A204.1 (cell line): ENCODE data around the gene GEN1.

Experiments used
- FAIRE-seq: peaks from 2 replicates; lab custom pipeline; 2012; peaks lifted over from hg19 to GRCh38; lab: Jason Lieb, UNC

The GEN1 gene

GRCh38 chr2:17752892-17753802 is 791 bp upstream of the GEN1 start:
- no peak for FAIRE-seq

GRCh38 chr2:17754773-17755425 is 961 bp downstream of the GEN1 start:
- no peak for FAIRE-seq

DNA sequence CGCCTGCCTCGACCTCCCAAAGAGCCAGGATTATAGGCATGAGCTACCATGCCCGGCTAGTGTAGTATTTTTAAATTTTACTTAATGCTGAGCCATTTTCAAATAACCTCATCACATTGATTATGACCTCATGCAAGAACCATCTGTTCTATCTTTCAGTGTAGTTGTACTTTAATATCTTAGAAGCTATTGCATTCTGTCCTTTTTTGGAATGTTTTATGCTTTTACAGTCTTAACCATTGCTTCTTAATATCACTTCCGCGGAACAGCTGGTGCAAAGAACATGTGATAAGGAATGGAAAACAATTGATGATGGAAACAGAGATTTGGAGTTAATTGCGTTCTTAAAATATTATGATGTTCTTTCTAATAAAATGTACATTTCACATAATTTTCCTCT is 2.7 kb downstream of the GEN1 start:
- FAIRE-seq, result no peak

- FAIRE-seq, result no peak
Measured at GRCh38 chr2:17757321-17757720, 3.4 kb downstream of the GEN1 start.

DNA sequence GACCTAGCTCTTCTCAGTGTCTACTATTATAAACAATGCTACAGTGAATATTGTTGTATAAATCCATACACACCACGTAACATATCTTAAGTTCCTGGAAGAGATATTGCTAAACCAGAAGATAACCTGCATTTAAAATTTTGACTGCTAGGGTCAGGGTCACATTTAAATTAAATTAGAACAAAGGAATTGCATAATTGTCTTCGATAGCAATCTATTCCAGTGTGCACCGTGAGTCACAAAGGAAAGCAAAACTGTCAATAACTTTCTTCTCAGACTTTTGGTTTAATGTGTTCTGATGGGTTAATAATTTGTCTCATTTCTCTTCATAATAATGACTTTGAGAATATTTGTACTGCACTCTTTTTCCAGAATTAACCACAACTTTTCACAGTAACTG is 4.2 kb downstream of the GEN1 start:
- FAIRE-seq, result no peak

GRCh38 chr2:17759805-17760204 is 5.9 kb downstream of the GEN1 start:
- no peak for FAIRE-seq

- no peak for FAIRE-seq
Measured at GRCh38 chr2:17762451-17762850, 8.5 kb downstream of the GEN1 start.

- FAIRE-seq, result no peak
Measured at GRCh38 chr2:17763641-17764333, 9.8 kb downstream of the GEN1 start.

- no peak for FAIRE-seq
Measured at GRCh38 chr2:17765398-17765797, 11.5 kb downstream of the GEN1 start.

GRCh38 chr2:17768894-17769293 is 15.0 kb downstream of the GEN1 start:
- FAIRE-seq, result no peak

GRCh38 chr2:17771956-17772355 is 18.0 kb downstream of the GEN1 start:
- FAIRE-seq, result no peak

DNA sequence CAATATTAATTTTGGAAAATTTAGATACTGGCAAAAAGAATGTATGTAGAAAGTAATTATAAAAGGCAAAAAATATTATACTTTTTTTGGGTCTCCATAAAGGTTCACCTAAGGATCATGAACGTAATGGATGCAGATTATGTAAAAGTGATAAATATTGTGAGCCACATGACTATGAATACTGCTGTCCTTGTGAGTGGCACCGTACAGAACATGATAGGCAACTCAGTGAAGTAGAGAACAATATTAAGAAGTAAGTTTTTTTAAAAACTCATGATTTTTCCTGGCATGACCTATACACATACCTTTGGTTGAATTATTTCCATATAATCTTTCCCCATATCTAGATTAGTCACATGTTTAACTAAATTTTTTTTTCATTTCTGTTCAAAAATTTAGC is 18.6 kb downstream of the GEN1 start:
- FAIRE-seq, result no peak

- no peak for FAIRE-seq
Measured at GRCh38 chr2:17780546-17780945, 26.6 kb downstream of the GEN1 start.

DNA sequence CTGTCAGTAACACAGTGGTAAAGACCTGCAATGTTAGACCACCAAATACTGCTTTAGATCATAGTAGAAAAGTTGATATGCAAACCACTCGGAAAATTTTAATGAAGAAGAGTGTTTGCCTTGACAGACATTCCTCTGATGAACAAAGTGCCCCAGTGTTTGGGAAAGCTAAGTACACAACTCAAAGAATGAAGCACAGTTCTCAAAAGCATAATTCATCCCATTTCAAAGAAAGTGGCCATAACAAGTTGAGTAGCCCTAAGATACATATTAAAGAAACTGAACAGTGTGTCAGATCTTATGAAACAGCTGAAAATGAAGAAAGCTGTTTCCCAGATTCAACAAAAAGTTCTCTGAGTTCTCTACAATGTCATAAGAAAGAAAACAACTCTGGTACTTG is 27.5 kb downstream of the GEN1 start:
- FAIRE-seq, result no peak

DNA sequence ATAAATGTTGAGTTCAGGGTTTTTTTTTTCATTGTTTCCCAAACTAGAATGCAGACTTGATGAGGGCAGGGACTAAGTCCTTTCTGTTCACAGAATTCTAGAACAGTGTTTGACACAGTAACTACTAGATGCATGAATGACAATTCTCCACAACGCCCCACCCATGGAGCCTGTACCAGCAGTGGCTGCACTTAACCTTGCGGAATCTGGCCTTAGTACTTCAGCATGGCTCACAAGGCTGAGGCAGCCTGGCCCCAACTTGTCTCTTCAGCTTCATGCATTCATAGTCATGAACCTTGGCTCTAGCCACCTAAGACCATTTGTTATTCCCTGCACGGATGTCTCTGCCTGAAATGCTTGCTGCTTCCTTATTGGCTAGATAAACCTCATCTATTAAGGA is 32.8 kb downstream of the GEN1 start:
- no peak for FAIRE-seq

DNA sequence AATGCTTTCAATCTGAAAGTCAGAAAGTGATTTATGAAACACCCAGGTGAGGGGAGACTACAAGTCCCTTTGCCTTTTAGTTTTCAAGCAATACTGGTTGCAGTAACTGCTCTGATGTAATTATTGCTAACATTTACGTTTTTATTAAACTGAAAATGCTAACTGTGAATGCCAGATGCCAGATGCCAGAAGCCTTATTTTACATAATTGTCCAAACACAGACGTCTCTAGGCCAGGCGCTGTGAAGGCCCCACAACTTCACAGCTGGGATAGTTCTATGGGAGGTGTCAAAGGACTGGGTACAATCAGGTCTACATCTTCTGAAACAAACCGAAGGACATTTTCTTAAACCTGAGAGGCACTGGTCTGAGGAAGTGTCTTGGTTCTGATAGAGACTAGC is 34.8 kb downstream of the GEN1 start:
- no peak for FAIRE-seq

DNA sequence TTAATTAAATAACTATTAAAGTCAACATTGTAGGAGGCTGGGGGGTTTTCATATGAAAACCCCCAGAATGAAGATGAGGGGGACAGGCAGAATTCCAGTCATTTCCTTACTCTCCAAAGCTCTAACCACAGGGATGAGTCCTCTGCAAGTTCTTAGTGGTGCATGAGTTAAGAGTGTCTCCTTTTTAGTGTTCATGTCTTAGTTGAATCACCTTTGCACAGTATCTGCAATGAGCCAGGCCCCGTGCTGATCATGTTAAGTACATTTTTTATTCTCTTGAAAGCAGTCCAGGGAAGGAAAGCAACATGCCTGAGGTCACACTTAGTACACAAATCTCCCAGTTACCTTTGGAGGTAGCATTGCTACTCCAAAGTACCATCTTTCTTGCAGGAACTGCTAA is 36.6 kb downstream of the GEN1 start:
- no peak for FAIRE-seq

- FAIRE-seq, result no peak
Measured at GRCh38 chr2:17791121-17791816, 37.3 kb downstream of the GEN1 start.

GRCh38 chr2:17791817-17792130 is 37.8 kb downstream of the GEN1 start:
- FAIRE-seq, result no peak

GRCh38 chr2:17792515-17792914 is 38.6 kb downstream of the GEN1 start:
- FAIRE-seq, result no peak

- FAIRE-seq, result no peak
Measured at GRCh38 chr2:17793296-17793695, 39.4 kb downstream of the GEN1 start.

- no peak for FAIRE-seq
Measured at GRCh38 chr2:17793803-17794354, 39.9 kb downstream of the GEN1 start.
